HepG2 (cell line): ENCODE data around the gene CTF1. TPM values are rescaled to one million over a fixed set of nuclear protein-coding genes. Genes with fewer than 3 reads are reported as not detected.

Experiments used
- ATF2 ChIP-seq: sonication (generic); formaldehyde crosslinking; IDR thresholded peaks from 2 replicates; pipeline ENCODE4 v1.4.0; 2020; ENCODE audit warnings: missing genetic modification reagents
- BHLHE40 ChIP-seq: IDR thresholded peaks from 2 replicates; pipeline ENCODE4 v1.6.1; 2011; ENCODE audit warnings: low read length, improper control_type of control experiment
- CSRNP2 ChIP-seq: sonication (generic); formaldehyde crosslinking; conservative IDR thresholded peaks from 2 replicates; pipeline ENCODE4 v1.8.0; 2022; ENCODE audit warnings: low read depth, missing genetic modification reagents
- DNMT3B ChIP-seq: conservative IDR thresholded peaks from 2 replicates; pipeline ENCODE4 v1.6.1; 2016; ENCODE audit warnings: missing biosample characterization, control low read depth
- FOXP4 ChIP-seq: sonication (generic); formaldehyde crosslinking; IDR thresholded peaks from 2 replicates; pipeline ENCODE4 v1.4.0; 2020; ENCODE audit warnings: missing genetic modification reagents
- GATA4 ChIP-seq: sonication (generic); IDR thresholded peaks from 2 replicates; pipeline ENCODE4 v1.6.1; 2016; ENCODE audit warnings: antibody characterized with exemption, low read depth, borderline replicate concordance
- HCFC1 ChIP-seq: fragments of 150-350 bp; IDR thresholded peaks from 2 replicates; pipeline ENCODE4 v1.6.1; 2014; ENCODE audit warnings: low read depth, low read length
- ISX ChIP-seq: sonication (generic); formaldehyde crosslinking; conservative IDR thresholded peaks from 2 replicates; pipeline ENCODE4 v1.5.0; 2020; ENCODE audit warnings: missing genetic modification reagents
- JDP2 ChIP-seq: sonication (generic); formaldehyde crosslinking; IDR thresholded peaks from 2 replicates; pipeline ENCODE4 v1.8.1; 2022; ENCODE audit warnings: missing genetic modification reagents, borderline replicate concordance
- MZF1 ChIP-seq: sonication (generic); formaldehyde crosslinking; IDR thresholded peaks from 2 replicates; pipeline ENCODE4 v1.8.1; 2023; ENCODE audit warnings: mild to moderate bottlenecking, missing genetic modification reagents, borderline replicate concordance
- PHF20 ChIP-seq: sonication (generic); formaldehyde crosslinking; IDR thresholded peaks from 2 replicates; pipeline ENCODE4 v1.5.0; 2020; ENCODE audit warnings: mild to moderate bottlenecking, missing genetic modification reagents
- SYNCRIP ChIP-seq: fragments of 200-400 bp; formaldehyde crosslinking; IDR thresholded peaks from 2 replicates; pipeline ENCODE4 v1.6.1; 2018; ENCODE audit warnings: mild to moderate bottlenecking, low read depth, low read length; ENCODE audit not compliant: insufficient read depth
- TBX3 ChIP-seq: fragments of 450-650 bp; IDR thresholded peaks from 2 replicates; pipeline ENCODE4 v1.6.1; 2017; ENCODE audit warnings: antibody characterized with exemption, mild to moderate bottlenecking, inconsistent platforms, borderline replicate concordance
- U2AF1 ChIP-seq: fragments of 200-400 bp; formaldehyde crosslinking; optimal IDR thresholded peaks from 2 replicates; pipeline ENCODE3; 2017; ENCODE audit warnings: mild to moderate bottlenecking, low read depth, low read length
- ZBTB1 ChIP-seq: sonication (generic); formaldehyde crosslinking; IDR thresholded peaks from 2 replicates; pipeline ENCODE4 v1.4.0; 2020; ENCODE audit warnings: missing genetic modification reagents, borderline replicate concordance
- ZNF20 ChIP-seq: sonication (generic); formaldehyde crosslinking; IDR thresholded peaks from 2 replicates; pipeline ENCODE4 v1.4.0; 2020; ENCODE audit warnings: mild to moderate bottlenecking, moderate library complexity, missing genetic modification reagents
- ZNF280B ChIP-seq: sonication (generic); formaldehyde crosslinking; IDR thresholded peaks from 2 replicates; pipeline ENCODE4 v1.5.0; 2020; ENCODE audit warnings: missing genetic modification reagents, mild to moderate bottlenecking, borderline replicate concordance
- ZNF335 ChIP-seq: sonication (generic); formaldehyde crosslinking; IDR thresholded peaks from 2 replicates; pipeline ENCODE4 v1.4.0; 2020; ENCODE audit warnings: missing genetic modification reagents
- ZNF33A ChIP-seq: sonication (generic); formaldehyde crosslinking; IDR thresholded peaks from 2 replicates; pipeline ENCODE4 v1.5.1; 2020; ENCODE audit warnings: missing genetic modification reagents, mild to moderate bottlenecking, moderate library complexity, borderline replicate concordance
- ZNF543 ChIP-seq: sonication (generic); formaldehyde crosslinking; IDR thresholded peaks from 2 replicates; pipeline ENCODE4 v1.4.0; 2020; ENCODE audit warnings: mild to moderate bottlenecking, missing genetic modification reagents
- ZNF558 ChIP-seq: sonication (generic); formaldehyde crosslinking; IDR thresholded peaks from 2 replicates; pipeline ENCODE4 v1.9.0; 2022; ENCODE audit warnings: mild to moderate bottlenecking, missing genetic modification reagents, borderline replicate concordance
- ZNF639 ChIP-seq: conservative IDR thresholded peaks from 2 replicates; pipeline ENCODE4 v1.6.1; 2018; ENCODE audit warnings: missing genetic modification reagents
- ZNF883 ChIP-seq: sonication (generic); formaldehyde crosslinking; IDR thresholded peaks from 2 replicates; pipeline ENCODE4 v1.5.1; 2020; ENCODE audit warnings: mild to moderate bottlenecking, missing genetic modification reagents; ENCODE audit errors: not compliant biosample characterization
- polyA plus RNA-seq, 8 experiments: library from polyadenylated mRNA; depleted of rRNA in 3 of 8; stranded (reverse) in 7 of 8; unstranded in 1 of 8; fragments of >200 nt; fragmentation: Illumina TruSeq in 4 of 8; extraction: Trizol in 4 of 8; gene quantifications; 2 replicates each; pipeline versions ENCODE4 v1.2.1 to v1.2.3, GENCODE V29; 2011 to 2016; ENCODE audit warnings: low read depth in 4 of 8, missing spikeins in 1 of 8, mixed read lengths in 1 of 8; ENCODE audit not compliant: insufficient read depth in 1 of 8
- total RNA-seq, 5 experiments: library from RNA; depleted of rRNA; stranded (reverse); fragments of >200 nt; fragmentation: Illumina TruSeq; extraction: Trizol; gene quantifications; 2 replicates each; pipeline ENCODE4 v1.2.3, GENCODE V29; 2016; ENCODE audit warnings: low read depth in 1 of 5

The CTF1 gene
- total and polyA plus RNA-seq, 2 of the 13 experiments (the other 11 are each of a cell fraction or from before 2014, with no cell fraction given): 0.13 to 1.8 TPM

- TF ChIP-seq FOXP4 (CRISPR knock-in tag): no peak; the same call in 1 of the 2 replicates
- TF ChIP-seq ZNF558: no peak
- no peak for TF ChIP-seq ZNF883
- TF ChIP-seq TBX3: no peak
- no peak for TF ChIP-seq MZF1
- no peak for TF ChIP-seq PHF20 (CRISPR knock-in tag)
- no peak for TF ChIP-seq ZNF20 (CRISPR knock-in tag)
- no peak for TF ChIP-seq ZNF335 (CRISPR knock-in tag)
- TF ChIP-seq HCFC1: peak; percentile 45
- no peak for TF ChIP-seq DNMT3B
- peak; percentile 46; the same call in 1 of the 2 replicates for TF ChIP-seq ATF2
- no peak for TF ChIP-seq ZNF280B
- TF ChIP-seq ZBTB1 (CRISPR knock-in tag): no peak
- TF ChIP-seq U2AF1: no peak
- TF ChIP-seq ZNF33A (CRISPR knock-in tag): no peak
- no peak for TF ChIP-seq BHLHE40
- TF ChIP-seq GATA4: no peak
- 0 out of 2 replicates have a peak, but pooled peaks have one; percentile 46 for TF ChIP-seq ZNF639 (CRISPR knock-in tag)
- TF ChIP-seq ZNF543 (CRISPR knock-in tag): no peak
- no peak for TF ChIP-seq SYNCRIP
- no peak for TF ChIP-seq JDP2 (CRISPR knock-in tag)
- TF ChIP-seq ISX: no peak
- TF ChIP-seq CSRNP2 (CRISPR knock-in tag): no peak
Measured at GRCh38 chr16:30921748-30922419, 25.5 kb downstream of the CTF1 start (continued).
